Stimulated activated CD8-positive, alpha-beta memory T cell treated with anti-CD3 and anti-CD28 coated beads, Interleukin-12 subunit alpha, Interleukin-12 subunit beta, amount 100 ng/mL, for 24 hours (primary cell): Measurements from ENCODE around the gene RAMP1.

Experiments
- DNase-seq: peaks from one replicate; pipeline ENCODE4 v3.0.0-alpha.2; 2020; ENCODE audit errors: extremely low read depth

Gene RAMP1

GRCh38 chr2:237895544-237896506 lies 36.4 kb downstream of the RAMP1 start:
- DNase-seq = no peak

GRCh38 chr2:237896507-237896892 lies 37.1 kb downstream of the RAMP1 start:
- no peak for DNase-seq

GRCh38 chr2:237896956-237897355 lies 37.5 kb downstream of the RAMP1 start:
- no peak for DNase-seq

- no peak for DNase-seq
These were observed 38.6 kb downstream of the RAMP1 start for GRCh38 chr2:237898057-237898414.

- no peak for DNase-seq
These were observed 41.7 kb downstream of the RAMP1 start for GRCh38 chr2:237900891-237901831.

GRCh38 chr2:237901932-237902850 lies 42.8 kb downstream of the RAMP1 start:
- DNase-seq = no peak

- DNase-seq = no peak
These were observed 45.6 kb downstream of the RAMP1 start for GRCh38 chr2:237904831-237905599.

- DNase-seq = no peak
These were observed 47.7 kb downstream of the RAMP1 start for GRCh38 chr2:237907144-237907543.

GRCh38 chr2:237909075-237909695 lies 49.8 kb downstream of the RAMP1 start:
- no peak for DNase-seq

- no peak for DNase-seq
These were observed 50.5 kb downstream of the RAMP1 start for GRCh38 chr2:237909801-237910475.

- no peak for DNase-seq
These were observed 51.3 kb downstream of the RAMP1 start for GRCh38 chr2:237910576-237911362.

- DNase-seq = no peak
These were observed 52.1 kb downstream of the RAMP1 start for GRCh38 chr2:237911363-237912017.

GRCh38 chr2:237912271-237913192 lies 53.1 kb downstream of the RAMP1 start:
- DNase-seq = no peak

GRCh38 chr2:237913193-237913917 lies 53.9 kb downstream of the RAMP1 start:
- DNase-seq = no peak

- DNase-seq = no peak
These were observed 56.2 kb downstream of the RAMP1 start for GRCh38 chr2:237915576-237915975.

- no peak for DNase-seq
These were observed 56.9 kb downstream of the RAMP1 start for GRCh38 chr2:237916296-237916695.
